Raji (cell line): ENCODE results near the gene RIN3.

Experiments used
- POLR2A ChIP-seq: IDR thresholded peaks from 2 replicates; pipeline ENCODE4 v1.6.1; 2011; ENCODE audit warnings: low read depth, low read length, control low read depth; ENCODE audit not compliant: insufficient read depth

The RIN3 gene

DNA sequence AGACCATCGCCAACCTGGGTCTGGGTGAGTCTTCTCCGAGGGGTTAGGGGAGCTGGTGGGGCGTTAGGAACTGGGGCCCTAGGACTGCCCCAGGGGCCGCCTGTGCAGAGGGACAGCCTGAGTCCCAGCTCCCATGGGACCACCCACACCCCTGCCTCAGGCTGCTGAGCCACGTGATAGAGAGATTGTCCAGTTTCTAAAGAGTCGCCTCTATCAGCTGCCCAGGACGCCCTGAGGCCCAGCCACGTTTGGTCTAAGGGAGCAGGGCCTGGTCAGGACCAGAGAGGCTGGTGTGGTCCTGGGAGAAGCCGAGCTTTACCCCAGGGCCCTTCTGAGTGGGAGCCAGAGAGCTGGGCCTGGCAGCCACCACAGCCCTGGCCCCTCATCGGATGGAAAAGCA lies 127.7 kb downstream of the RIN3 start:
- TF ChIP-seq POLR2A = no peak

DNA sequence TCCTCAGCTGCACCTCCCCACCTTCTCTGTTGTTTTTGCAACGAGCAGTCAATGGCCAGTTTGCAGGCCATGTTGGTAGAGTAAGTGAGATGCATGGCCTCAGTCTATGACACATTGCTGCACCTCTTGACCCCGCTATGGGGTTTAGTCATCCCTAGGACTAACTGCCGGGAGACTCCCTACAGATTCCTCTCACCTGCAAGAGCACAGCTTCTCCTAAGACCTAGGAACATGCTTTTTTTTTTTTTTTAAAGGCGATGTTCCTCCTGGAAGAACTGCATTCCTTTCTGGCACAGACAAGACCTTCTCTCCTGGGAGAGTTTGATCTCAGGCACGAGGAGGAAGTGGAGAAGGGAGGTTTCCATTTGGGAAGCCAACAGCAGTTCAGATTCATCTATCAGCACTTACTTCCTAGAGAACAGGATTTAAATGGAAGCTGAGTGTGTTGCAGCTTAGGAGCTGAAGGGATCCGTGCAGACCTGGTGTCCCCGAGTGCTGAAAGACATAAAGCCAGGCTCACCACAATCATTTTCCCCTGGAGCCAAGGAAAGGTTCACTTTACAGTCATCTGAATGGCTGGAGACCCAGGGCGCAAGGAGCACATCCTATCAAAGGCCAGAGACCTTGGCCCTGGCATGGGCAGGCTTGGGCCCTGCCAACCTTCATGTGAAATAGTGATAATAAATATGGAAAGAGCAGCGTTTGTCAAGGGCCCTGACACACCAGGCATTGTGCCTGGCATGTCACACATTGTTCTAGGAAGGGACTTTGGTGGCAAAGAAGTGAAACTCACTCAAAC lies 130.8 kb downstream of the RIN3 start:
- no peak for TF ChIP-seq POLR2A

- no peak for TF ChIP-seq POLR2A
Measured at GRCh38 chr14:92644970-92645515, 131.5 kb downstream of the RIN3 start.

GRCh38 chr14:92645841-92646478 lies 132.4 kb downstream of the RIN3 start:
- no peak for TF ChIP-seq POLR2A

GRCh38 chr14:92646952-92647796 lies 133.6 kb downstream of the RIN3 start:
- no peak for TF ChIP-seq POLR2A

GRCh38 chr14:92647797-92648279 lies 134.3 kb downstream of the RIN3 start:
- TF ChIP-seq POLR2A = no peak

DNA sequence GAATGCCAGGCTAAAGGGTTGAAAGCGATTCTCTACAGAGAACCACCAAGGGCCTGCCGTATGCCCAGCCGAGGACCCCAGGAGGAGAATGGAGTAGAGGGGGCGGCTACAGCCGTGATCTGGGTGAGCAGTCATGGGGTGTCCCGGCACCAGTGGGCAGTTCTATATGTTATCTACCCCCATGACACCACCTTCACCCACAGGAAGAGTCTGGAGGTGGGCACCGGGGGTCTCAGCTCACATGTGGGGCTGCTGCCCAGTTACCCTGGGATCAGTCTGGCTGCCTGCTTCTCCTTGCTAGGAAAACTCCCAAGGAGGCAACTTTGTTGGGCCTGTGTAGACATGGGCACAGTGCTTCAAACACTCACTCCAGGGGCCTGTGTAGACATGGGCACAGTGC lies 135.5 kb downstream of the RIN3 start:
- no peak for TF ChIP-seq POLR2A

- no peak for TF ChIP-seq POLR2A
Measured at GRCh38 chr14:92649934-92650545, 136.5 kb downstream of the RIN3 start.

DNA sequence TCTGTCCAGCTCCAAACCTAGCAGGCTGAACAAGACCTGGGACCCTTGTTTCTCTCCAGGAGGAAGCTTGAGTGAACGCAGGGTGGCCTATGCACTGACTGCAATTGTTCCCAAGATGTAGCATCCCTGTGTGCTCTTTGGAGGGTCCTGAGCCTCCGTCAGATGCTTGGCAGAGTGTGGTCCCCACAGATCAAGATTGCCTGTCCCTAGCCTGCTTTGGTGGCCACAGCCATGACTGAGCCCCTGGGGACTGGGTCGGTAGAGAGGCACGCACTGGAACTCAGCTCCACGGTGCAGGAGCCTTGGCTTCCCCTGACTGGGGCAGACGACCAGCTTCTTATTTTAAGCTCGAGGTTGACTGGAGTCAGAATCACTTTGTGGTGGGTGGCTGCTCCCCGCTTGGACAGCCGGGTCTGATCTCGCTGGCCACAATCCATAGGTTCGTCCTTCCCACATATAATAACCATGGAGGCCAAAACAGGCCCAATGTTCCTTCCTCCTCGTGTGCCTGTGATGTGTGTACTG lies 137.1 kb downstream of the RIN3 start:
- TF ChIP-seq POLR2A = no peak

DNA sequence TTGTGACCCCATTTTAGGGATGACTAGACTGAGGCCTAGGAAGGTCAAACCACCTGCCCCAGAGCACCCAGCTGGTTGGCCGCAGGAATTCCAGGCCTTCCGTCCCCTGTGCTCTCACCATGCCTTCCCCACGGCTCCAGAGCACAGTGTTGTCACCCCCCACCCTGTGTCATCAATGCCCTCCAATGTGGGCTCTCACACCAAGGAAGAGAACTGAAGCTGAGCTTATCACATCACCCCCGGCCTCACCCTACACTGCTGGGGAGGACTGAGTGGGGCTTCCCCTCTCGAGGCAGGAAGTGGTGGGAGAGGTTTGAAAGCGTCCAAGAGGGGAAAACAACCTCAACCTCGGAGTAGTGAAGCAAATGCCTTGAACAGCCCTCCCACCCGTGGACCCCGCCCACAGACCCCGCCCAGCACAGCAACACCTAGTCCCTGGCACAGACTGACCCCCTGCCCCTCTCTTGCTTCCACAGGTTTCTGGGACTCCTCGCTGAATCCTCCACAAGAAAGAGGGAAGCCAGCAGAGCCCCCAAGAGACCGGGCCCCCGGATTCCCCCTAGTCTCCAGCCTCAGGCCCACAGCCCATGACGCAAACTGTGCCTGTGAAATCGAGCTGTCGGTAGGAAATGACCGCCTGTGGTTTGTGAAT lies 137.7 kb downstream of the RIN3 start:
- no peak for TF ChIP-seq POLR2A

DNA sequence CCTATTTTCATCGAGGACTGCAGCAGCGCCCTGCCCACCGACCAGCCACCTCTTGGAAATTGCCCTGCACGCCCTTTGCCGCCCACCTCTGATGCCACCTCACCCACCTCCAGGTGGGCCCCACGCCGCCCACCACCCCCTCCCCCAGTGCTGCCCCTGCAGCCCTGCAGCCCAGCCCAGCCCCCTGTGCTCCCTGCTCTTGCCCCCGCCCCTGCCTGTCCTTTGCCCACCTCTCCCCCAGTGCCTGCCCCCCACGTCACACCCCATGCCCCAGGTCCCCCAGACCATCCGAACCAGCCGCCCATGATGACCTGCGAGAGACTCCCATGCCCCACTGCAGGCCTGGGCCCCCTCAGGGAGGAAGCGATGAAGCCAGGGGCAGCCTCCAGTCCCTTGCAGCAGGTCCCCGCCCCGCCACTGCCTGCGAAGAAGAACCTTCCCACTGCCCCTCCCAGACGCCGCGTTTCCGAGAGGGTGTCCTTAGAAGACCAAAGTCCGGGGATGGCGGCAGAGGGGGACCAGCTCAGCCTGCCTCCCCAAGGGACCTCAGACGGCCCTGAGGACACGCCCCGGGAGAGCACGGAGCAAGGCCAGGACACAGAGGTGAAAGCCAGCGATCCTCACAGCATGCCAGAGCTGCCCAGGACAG lies 138.3 kb downstream of the RIN3 start:
- no peak for TF ChIP-seq POLR2A

- no peak for TF ChIP-seq POLR2A
Measured at GRCh38 chr14:92652413-92653151, 139.0 kb downstream of the RIN3 start.

DNA sequence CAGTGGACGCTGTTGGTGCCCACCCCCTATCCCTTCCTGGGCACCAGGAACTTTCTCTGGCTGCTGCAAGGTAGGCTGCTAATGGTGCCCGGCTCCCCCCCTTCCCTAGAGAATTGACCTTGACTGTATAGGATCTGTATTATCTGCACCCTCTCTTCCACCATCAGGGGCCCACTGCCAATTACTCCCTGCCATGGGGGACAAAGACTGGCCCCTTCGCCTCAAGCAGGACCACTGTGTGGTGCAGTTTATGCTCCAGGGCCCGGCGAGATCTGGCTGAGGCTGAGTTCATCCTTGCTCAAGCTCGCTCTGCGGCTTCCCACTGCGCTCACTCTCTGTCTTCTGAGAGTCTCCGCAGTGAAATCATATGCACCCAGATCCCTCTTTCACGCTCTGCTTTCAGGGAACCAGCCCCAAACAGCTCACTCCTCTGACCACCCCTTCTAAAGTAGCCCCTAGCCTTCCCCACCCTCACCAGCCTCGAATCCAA lies 139.6 kb downstream of the RIN3 start:
- TF ChIP-seq POLR2A = no peak

GRCh38 chr14:92654239-92654901 lies 140.8 kb downstream of the RIN3 start:
- TF ChIP-seq POLR2A = no peak
